K562 (cell line): ENCODE results near the gene RCC1. TPM values are rescaled to one million over a fixed set of nuclear protein-coding genes. Genes with fewer than 3 reads are reported as not detected.

Source experiments
- AFF4 ChIP-seq: sonication (generic); formaldehyde crosslinking; IDR thresholded peaks from 2 replicates; pipeline ENCODE4 v1.8.0; 2023; ENCODE audit warnings: mild to moderate bottlenecking, missing genetic modification reagents
- ARHGAP35 ChIP-seq: fragments of 450-650 bp; IDR thresholded peaks from 2 replicates; pipeline ENCODE4 v1.6.1; 2018; ENCODE audit not compliant: partially characterized antibody
- CHD4 ChIP-seq: fragments of 200-600 bp; sonication (generic); IDR thresholded peaks from 3 replicates; pipeline ENCODE4 v1.6.1; 2012; ENCODE audit warnings: low read depth, mild to moderate bottlenecking, mixed read lengths, low read length, inconsistent platforms; ENCODE audit not compliant: insufficient read depth, insufficient replicate concordance, poor library complexity, severe bottlenecking
- ETS1 ChIP-seq: conservative IDR thresholded peaks from 2 replicates; pipeline ENCODE4 v1.6.1; 2011; ENCODE audit warnings: low read depth, mild to moderate bottlenecking, low read length; ENCODE audit not compliant: control insufficient read depth
- HBP1 ChIP-seq: fragments of 450-650 bp; formaldehyde crosslinking; IDR thresholded peaks from 2 replicates; pipeline ENCODE4 v1.4.0; 2022; ENCODE audit warnings: missing genetic modification characterization
- KDM5B ChIP-seq: fragments of 200-600 bp; sonication (generic); IDR thresholded peaks from 2 replicates; pipeline ENCODE4 v1.6.1; 2012; ENCODE audit warnings: low read depth, mild to moderate bottlenecking, moderate library complexity, low read length, control low read depth, inconsistent platforms; ENCODE audit not compliant: insufficient replicate concordance
- NCOA1 ChIP-seq: fragments of 450-650 bp; IDR thresholded peaks from 2 replicates; pipeline ENCODE4 v1.6.1; 2016; ENCODE audit warnings: low read depth
- NCOA4 ChIP-seq: fragments of 450-650 bp; IDR thresholded peaks from 2 replicates; pipeline ENCODE4 v1.6.1; 2018; ENCODE audit warnings: mild to moderate bottlenecking; ENCODE audit not compliant: partially characterized antibody
- NFIX ChIP-seq: fragments of 250-450 bp; sonication (Bioruptor Pico); IDR thresholded peaks from 2 replicates; pipeline ENCODE4 v1.4.0; 2020; ENCODE audit warnings: low read depth, mild to moderate bottlenecking, moderate library complexity
- NUFIP1 ChIP-seq: fragments of 450-650 bp; IDR thresholded peaks from 2 replicates; pipeline ENCODE4 v1.6.1; 2018; ENCODE audit not compliant: partially characterized antibody
- POLR2H ChIP-seq: IDR thresholded peaks from 2 replicates; pipeline ENCODE4 v1.6.1; 2016; ENCODE audit warnings: missing genetic modification characterization, low read depth, mild to moderate bottlenecking, control low read depth, missing compliant biosample characterization, moderate library complexity
- PTBP1 ChIP-seq: fragments of 200-400 bp; formaldehyde crosslinking; IDR thresholded peaks from 2 replicates; pipeline ENCODE4 v1.6.1; 2017; ENCODE audit warnings: low read depth, low read length
- SMAD4 ChIP-seq: fragments of 250-450 bp; sonication (Bioruptor Pico); conservative IDR thresholded peaks from 2 replicates; pipeline ENCODE4 v1.8.0; 2021; ENCODE audit warnings: inconsistent platforms, mild to moderate bottlenecking, moderate library complexity
- SRF ChIP-seq, 2 experiments: fragments of 250-450, 450-650 bp in 1 of 2; sonication (Bioruptor Pico) in 1 of 2; sonication (generic) in 1 of 2; formaldehyde crosslinking; IDR thresholded peaks; 2 replicates each; pipeline versions ENCODE4 v1.5.0 to v1.5.1; 2020 to 2022; ENCODE audit warnings: mild to moderate bottlenecking in 1 of 2, missing genetic modification reagents in 1 of 2
- THAP12 ChIP-seq: fragments of 250-450 bp; sonication (Bioruptor Pico); IDR thresholded peaks from 2 replicates; pipeline ENCODE4 v1.9.0; 2021; ENCODE audit warnings: mild to moderate bottlenecking, inconsistent platforms
- ZBED1 ChIP-seq: IDR thresholded peaks from 2 replicates; pipeline ENCODE4 v1.6.1; 2014
- ZNF184 ChIP-seq: sonication (generic); formaldehyde crosslinking; IDR thresholded peaks from 2 replicates; pipeline ENCODE4 v1.5.0; 2020; ENCODE audit warnings: missing genetic modification reagents
- ZNF224 ChIP-seq: sonication (generic); formaldehyde crosslinking; IDR thresholded peaks from 2 replicates; pipeline ENCODE4 v1.8.0; 2022; ENCODE audit warnings: mild to moderate bottlenecking, missing genetic modification reagents
- ZNF24 ChIP-seq: fragments of 450-650 bp; IDR thresholded peaks from 2 replicates; pipeline ENCODE4 v1.6.1; 2016
- ZNF766 ChIP-seq: fragments of 200-800 bp; sonication (Bioruptor generic); conservative IDR thresholded peaks from 2 replicates; pipeline ENCODE4 v1.6.1; 2016; ENCODE audit warnings: missing genetic modification characterization, missing compliant biosample characterization
- polyA plus RNA-seq, 8 experiments: library from polyadenylated mRNA; depleted of rRNA in 4 of 8; stranded (reverse) in 5 of 8; unstranded in 3 of 8; fragments of >200 nt; fragmentation: Nextera tagmentation in 2 of 8; fragmentation: Illumina TruSeq in 1 of 8; extraction: Ambion mirVana in 2 of 8; extraction: Trizol in 1 of 8; gene quantifications; 2 replicates each; pipeline versions ENCODE4 v1.2.1 to v1.2.3, GENCODE V29; 2011 to 2014; ENCODE audit warnings: inconsistent platforms in 1 of 8, missing spikeins in 1 of 8
- total RNA-seq, 7 experiments: library from RNA; depleted of rRNA in 6 of 7; stranded (reverse); fragments of >200 nt in 6 of 7; fragmentation: Illumina TruSeq in 2 of 7; extraction: Trizol in 2 of 7; gene quantifications; 2 replicates each; pipeline versions ENCODE4 v1.2.1 to v1.2.3, GENCODE V29; 2011 to 2021; ENCODE audit warnings: low replicate concordance in 1 of 7

RCC1 gene
- total and polyA plus RNA-seq, 9 of the 15 experiments (the other 6 are each of a cell fraction or from before 2014, with no cell fraction given) = 16.4 to 202 (median 107) TPM

GRCh38 chr1:28506907-28507246 is 1.0 kb downstream of the RCC1 start (continued):
- TF ChIP-seq ETS1 = no peak
- TF ChIP-seq NFIX (CRISPR knock-in tag) = no peak
- TF ChIP-seq SRF (CRISPR knock-in tag; IDR thresholded peaks at IDR 0.05) = no peak
- peak; percentile 82; the same call in 1 of the 2 replicates for TF ChIP-seq HBP1 (CRISPR knock-in tag)
- no peak for TF ChIP-seq ZNF184 (CRISPR knock-in tag)
- no peak for TF ChIP-seq POLR2H (tag)
- peak; percentile 60 for TF ChIP-seq ARHGAP35
- TF ChIP-seq ZNF24 = no peak
- TF ChIP-seq SMAD4 (CRISPR knock-in tag) = no peak
- TF ChIP-seq NCOA1 = no peak
- no peak for TF ChIP-seq PTBP1
- no peak for TF ChIP-seq NUFIP1
- TF ChIP-seq ZBED1 = no peak
- TF ChIP-seq ZNF224 (CRISPR knock-in tag) = no peak
- TF ChIP-seq THAP12 = no peak
- TF ChIP-seq AFF4 (CRISPR knock-in tag) = 0 out of 2 replicates have a peak, but pooled peaks have one; percentile 83
- TF ChIP-seq ZNF766 (CRISPR knock-in tag) = no peak
- TF ChIP-seq NCOA4 = no peak
- TF ChIP-seq KDM5B = peak; percentile 19
- no peak for TF ChIP-seq CHD4
